GM04503 (cell line): ENCODE measurements around the gene SPRR2F.

Experiments
- DNase-seq: peaks from one replicate; pipeline ENCODE4 v3.0.0-alpha.2; 2012; ENCODE audit warnings: low read depth

The SPRR2F gene

DNA sequence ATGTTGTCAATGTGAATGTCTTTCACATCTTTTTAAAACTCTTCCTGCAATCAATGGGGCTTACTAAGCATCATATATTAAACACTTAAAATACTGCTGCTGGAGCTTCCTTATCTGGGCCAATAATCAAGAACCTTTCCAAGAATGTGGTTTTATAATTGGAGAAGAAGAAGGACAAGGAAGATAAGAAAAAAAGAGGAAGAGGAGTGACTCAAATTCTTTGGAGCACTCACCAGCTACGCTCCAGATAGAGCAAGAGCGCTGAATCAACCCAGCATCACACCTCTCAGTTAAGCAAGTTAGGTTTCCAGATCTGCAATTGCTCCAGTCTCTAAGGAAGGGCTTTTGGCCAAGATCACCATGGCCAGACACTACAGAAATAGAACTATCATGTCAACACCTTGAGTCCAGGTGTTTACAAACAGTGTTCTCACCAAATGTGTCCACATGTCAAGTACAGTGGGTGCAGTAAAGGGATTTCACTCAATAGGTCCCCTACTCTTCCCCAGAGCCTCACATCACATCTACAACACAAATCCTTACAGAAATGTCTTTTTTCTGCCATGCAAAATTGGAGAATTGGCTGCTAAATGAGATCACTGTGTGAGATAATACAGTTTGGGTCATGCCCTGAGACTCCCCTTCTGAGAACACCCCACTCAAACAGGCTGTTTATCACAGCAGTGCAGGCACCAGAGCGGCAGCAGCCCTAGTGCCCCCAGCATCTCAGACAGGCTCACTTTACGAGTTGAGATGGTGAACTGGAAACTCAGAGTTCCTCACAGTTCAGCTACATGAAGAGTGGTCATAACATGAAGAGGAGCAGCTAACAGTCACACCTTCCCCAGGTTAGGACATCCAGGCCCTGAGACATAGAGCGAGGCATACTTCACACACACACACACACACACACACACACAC, 40.2 kb downstream of the SPRR2F start:
- no peak for DNase-seq

DNA sequence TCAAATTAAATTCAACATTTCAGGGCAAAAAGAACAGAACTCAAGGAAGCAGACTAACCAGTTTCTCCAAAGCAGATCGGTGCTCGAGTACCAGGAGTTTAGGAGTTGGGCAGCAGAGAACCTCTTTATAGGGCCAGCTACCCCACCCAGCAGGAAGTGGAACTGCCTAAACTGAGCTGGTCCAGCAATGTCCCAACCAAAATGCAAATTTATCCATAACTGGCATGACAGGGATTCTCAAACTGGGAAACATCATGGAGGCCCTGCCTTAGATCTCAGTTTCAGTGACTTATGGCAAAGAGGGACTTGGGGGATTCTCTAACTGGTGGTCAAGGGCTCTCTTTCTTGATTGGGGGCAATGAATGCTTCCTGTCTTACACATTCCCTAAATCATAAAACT, 41.8 kb downstream of the SPRR2F start, which contains the start of gene SPRR2B:
SPRR2B (minus strand) TSS at position 101 of the 400 bp plus-strand sequence. CDS start 772 bp downstream, outside the sequence.
- no peak for DNase-seq

- DNase-seq, result no peak
Measured at GRCh38 chr1:153070243-153070642, 43.1 kb downstream of the SPRR2F start.
